Measurements from ENCODE around the gene CADPS.

DNA sequence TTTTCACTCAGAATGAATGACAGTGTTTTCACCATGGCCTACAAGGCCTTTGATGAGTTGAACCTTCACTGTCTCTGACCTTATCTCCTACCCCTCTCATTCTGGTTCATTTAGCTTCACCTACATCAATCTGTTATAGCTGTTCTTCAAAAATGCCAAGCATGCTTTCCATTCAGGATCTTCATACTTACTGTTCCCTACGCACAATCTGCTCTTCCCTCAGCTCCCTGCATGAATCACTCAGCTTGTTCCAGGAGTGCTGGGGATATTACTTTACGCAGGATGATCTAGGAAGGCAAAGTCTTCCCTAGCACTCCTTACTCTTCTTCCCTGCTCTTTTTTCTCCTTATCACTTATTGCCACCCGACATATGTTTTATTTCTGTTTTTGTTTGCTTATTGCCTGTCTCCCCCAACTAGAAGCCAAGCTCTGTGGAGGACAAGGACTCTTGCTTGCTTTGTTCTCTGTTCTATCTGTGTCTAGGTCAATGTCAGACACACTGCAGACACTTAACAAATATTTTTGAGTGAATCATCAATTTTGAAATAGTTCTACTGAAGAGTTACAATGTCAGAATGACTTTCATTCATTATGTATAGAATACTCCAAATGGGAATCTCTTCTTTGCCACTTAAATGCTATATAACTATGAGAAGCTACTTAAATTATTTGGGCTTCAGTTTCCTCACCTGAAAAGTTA, 263.5 kb downstream of the CADPS start:
- TF ChIP-seq, protein P1, sequence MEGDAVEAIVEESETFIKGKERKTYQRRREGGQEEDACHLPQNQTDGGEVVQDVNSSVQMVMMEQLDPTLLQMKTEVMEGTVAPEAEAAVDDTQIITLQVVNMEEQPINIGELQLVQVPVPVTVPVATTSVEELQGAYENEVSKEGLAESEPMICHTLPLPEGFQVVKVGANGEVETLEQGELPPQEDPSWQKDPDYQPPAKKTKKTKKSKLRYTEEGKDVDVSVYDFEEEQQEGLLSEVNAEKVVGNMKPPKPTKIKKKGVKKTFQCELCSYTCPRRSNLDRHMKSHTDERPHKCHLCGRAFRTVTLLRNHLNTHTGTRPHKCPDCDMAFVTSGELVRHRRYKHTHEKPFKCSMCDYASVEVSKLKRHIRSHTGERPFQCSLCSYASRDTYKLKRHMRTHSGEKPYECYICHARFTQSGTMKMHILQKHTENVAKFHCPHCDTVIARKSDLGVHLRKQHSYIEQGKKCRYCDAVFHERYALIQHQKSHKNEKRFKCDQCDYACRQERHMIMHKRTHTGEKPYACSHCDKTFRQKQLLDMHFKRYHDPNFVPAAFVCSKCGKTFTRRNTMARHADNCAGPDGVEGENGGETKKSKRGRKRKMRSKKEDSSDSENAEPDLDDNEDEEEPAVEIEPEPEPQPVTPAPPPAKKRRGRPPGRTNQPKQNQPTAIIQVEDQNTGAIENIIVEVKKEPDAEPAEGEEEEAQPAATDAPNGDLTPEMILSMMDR (IDR thresholded peaks at IDR 0.05): no peak
- no peak for TF ChIP-seq CREB1 (CRISPR knock-in tag; IDR thresholded peaks at IDR 0.05)
- TF ChIP-seq ZNF138 (CRISPR knock-in tag; conservative IDR thresholded peaks at IDR 0.05): no peak
- TF ChIP-seq ETV6 (CRISPR knock-in tag; IDR thresholded peaks at IDR 0.05): no peak
- TF ChIP-seq NFATC4 (CRISPR knock-in tag; IDR thresholded peaks at IDR 0.05): no peak
- TF ChIP-seq, protein P2, sequence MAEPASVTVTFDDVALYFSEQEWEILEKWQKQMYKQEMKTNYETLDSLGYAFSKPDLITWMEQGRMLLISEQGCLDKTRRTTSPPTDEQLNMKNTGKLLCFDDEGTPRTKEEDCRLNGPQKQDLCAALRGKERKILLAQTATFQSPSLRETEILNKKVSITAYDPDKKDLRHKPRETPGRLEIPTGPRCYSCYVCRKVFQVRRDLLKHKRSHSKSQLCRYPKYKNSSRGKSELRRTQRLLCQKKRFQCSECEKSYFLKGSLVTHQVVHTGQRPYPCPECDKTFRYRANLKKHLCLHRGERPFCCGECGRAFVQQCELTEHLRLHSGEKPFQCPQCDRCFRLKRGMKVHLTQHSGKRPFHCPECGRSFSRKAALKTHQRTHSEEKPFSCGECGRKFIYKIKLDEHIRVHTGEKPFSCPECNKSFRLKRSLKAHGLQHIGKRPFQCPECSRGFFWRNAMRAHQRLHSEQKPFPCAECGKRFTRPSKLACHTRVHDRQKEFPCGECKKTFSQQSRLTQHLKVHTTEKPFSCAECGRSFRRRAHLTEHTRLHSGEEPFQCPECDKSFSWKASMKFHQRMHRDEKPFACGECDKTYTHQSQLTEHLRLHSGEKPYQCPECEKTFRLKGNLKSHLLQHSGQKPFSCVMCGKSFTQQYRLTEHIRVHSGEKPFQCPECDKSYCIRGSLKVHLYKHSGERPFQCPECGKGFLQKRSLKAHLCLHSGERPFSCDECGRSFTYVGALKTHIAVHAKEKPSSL (CRISPR knock-in tag; conservative IDR thresholded peaks at IDR 0.05): no peak
- no peak for TF ChIP-seq SP1 (CRISPR knock-in tag; conservative IDR thresholded peaks at IDR 0.05)
